GM21381 (cell line): Measurements from ENCODE around the gene RAB30.

Experiments
- ATAC-seq: cut with Tn5 transposase; IDR thresholded peaks from one replicate; pipeline ENCODE4 v1.9.1; 2021; ENCODE audit warnings: mild to moderate bottlenecking, moderate library complexity; ENCODE audit not compliant: unreplicated experiment

RAB30 gene, protein sequence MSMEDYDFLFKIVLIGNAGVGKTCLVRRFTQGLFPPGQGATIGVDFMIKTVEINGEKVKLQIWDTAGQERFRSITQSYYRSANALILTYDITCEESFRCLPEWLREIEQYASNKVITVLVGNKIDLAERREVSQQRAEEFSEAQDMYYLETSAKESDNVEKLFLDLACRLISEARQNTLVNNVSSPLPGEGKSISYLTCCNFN

DNA sequence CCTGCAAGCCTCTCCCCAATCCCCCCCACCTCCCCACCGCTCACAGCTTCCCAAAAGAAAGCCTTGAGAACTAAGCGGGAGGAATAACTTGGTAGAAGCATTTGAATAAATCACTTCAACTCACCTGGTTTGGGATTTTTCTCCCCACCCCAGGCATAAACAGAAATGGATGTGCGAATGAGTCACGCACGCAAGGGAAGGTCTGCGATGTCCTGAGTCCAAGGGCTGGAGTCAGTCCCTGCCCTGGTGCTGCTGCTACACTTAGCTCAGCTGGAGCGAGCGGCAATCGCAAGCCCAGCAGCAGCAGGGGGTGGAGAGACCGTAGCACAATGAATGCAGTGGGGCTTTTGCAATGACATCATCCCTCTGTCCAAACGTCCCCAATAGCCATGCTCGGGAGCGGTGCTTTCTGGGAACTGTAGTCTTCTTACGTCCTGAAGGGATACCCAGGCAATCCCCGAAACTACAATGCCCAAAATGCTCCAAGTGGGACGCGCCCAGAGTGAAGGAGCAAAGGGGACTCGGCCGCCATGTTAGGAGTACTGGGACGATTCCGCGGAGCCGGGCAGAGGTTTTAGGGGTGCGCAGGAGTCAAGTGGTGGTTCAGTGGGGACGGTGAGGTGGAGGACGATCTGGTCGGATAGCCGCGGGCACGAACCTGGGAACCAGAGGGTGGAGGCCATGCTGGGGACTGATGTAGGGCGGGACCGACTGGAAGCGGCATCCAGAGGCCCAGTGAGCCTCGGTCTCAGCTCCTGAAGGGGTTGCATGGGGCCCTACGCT is at the start of gene RAB30:
RAB30 (minus strand) TSS at position 331 of the 783 bp plus-strand sequence. CDS start 74,581 bp downstream, outside the sequence.
- peak; percentile 97 for ATAC-seq

DNA sequence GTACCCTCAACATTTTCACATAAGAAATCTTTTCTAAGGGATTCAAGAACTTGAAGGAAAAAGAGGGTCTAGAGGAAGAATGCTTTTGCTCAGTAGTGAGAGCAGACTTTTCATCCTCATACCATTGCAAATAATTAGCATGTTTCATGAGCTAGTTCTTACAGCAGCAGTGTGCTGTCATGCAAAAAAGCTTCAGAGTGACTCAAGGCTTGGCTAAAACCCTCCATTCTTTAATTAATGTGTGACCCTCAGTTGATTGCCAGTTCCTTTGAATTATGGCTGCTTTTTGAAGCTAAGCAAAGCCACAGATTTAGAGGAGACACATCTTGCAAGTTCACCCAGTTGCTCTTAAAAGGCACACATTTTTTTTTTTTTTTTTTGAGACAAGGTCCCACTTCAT is 48.6 kb upstream of the RAB30 start:
- ATAC-seq: no peak

DNA sequence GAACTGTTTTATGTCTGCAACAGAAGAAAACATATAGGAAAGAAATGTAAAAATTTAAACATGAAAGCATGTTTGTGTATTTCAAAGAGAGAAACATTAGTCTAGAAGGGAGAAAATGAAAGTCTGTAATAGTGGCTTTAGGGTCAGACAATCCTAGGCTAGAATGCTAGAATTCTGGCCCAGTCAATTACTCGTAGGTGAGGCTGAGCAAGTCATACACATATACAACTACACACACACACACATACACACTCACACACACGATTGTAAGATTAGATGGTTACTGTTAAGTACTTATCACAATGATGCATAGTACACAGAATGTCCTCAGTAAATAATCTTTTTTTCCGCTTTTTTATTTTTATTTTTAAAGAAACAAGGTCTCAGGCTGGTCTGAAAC is 47.5 kb upstream of the RAB30 start:
- no peak for ATAC-seq

DNA sequence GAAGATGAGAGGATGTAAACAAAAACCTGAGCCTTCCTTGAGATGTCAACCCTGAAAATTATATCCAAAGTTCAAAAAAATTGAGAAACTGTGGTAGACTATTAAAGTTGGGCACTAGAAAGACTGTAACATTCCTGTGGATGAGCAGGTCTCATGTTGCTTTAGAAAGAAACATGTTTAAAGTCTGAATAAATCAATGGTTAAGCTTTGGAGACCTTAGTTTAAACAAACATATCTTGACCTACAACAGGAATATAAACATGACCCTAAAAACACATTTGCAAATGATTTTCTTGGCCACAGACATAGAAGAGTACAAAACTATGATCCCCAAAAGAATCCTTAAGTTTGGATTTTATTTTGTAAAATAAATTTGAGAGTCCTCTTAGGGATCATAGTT is 47.1 kb upstream of the RAB30 start:
- no peak for ATAC-seq

DNA sequence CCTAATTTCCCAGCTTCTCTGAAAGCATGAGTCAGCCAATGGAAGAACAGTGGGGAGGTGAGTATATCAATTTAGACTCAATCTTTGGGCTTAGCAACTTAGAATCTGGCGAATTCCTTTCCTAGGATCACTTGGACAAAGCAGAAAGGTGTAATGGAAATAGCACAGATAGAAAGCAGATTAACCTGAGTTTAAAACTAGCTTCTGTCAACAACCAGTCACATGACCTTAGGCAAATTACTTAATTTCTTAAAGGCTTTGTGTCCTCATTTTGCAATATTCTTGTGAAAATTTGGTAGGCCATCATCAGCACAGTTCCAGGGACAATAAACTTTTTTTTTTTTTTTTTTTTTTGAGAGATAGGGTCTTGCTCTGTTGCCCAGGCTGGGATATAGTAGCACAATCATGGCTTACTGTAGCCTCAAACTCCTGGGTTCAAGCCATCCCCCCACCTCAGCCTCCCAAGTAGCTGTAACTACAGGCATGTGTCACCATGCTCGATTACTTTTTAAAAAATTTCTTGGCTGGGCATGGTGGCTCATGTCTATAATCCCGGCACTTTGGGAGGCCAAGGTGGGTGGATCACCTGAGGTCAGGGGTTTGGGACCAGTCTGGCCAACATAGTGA is 44.4 kb upstream of the RAB30 start:
- no peak for ATAC-seq

DNA sequence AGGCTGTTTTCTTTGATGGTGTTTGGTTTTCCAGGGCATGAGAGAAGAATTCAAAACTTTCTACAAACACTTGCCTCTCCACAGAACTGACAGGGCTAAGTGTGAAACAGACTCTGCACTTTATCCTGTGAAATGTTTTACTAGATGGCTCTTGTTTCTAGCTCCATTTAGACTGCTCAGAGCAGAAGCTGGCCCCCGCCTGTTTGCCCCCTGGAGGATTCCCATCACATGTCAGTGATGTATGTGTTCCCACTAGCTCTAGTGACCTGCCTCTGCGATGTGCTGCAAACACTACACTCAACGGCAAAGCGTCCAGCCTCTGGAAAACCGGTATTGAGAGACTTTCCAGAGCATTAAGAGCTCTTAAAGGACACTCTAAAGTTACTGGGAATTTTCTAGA is 43.9 kb upstream of the RAB30 start:
- ATAC-seq: no peak

DNA sequence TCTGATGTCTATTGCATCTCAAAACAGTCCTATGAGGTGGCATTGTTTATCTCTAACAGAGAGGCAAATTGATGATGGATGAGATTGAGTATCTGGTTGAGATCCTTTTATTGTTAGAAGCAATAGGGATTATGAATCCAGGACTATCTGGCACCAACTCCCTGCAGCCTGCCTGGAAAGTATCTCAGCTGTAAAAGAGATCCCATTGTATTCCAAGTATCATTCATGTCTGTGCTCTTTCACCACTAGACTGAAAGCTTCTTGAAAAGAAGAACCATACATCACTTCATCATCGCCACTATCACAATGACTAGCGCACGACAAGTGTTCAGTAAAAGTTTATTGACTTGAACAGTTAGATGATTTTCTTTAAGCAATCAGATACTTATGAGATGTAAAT is 43.3 kb upstream of the RAB30 start:
- no peak for ATAC-seq

DNA sequence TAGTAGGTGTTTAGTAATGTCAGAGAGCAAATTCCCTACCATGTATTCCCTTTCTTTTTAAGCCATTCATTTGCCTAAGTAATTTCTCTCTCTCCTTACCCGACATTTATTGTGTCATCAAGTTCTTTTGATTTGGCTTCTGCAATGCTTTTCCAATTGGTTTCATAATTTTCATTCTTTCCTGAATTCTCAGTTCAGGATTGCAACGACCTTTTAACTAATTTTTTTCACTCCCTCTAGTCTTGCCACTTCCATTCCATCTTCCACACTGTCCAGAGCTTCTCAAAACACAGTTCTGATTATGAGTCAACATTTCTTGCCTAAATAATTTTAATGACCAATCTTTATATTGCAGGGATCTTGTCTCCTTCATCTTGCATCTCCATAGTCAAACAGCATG is 41.2 kb upstream of the RAB30 start:
- no peak for ATAC-seq

DNA sequence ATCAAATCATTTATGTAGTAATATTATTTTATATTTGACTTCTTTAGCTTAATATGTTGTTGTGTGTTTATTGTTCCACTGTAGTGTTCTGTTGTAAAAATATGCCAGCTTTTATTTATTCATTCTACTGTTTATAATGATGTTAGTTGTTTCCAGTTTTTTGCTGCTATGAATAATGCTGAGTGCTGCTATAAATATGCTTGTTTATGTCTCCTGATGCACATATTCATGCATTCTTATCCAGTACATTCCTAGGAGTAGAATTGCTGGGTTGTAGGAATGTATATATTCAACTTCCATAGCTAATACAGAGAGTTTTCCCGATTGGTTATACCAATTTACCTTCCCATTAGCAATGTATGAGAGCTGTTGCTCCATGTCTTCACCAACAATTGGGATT is 33.5 kb upstream of the RAB30 start:
- no peak for ATAC-seq

DNA sequence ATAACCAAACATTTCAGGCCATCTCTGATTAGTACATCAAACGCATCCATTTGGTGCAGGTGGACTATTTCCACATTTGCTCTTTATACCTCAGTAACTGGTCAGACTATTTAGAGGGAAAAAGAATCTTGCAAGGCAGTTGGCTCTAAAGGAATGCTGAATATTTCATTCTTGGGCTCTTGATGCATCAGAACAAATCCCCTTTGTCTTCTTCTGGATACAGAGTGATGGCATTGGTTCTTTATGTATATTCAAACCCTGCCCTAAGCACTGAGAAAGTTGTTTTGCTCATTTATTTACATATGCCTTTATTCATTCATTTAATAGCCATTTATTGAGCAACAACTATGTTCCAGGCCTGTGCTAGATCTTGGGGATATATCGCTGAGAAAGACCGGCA is 31.1 kb upstream of the RAB30 start:
- no peak for ATAC-seq

DNA sequence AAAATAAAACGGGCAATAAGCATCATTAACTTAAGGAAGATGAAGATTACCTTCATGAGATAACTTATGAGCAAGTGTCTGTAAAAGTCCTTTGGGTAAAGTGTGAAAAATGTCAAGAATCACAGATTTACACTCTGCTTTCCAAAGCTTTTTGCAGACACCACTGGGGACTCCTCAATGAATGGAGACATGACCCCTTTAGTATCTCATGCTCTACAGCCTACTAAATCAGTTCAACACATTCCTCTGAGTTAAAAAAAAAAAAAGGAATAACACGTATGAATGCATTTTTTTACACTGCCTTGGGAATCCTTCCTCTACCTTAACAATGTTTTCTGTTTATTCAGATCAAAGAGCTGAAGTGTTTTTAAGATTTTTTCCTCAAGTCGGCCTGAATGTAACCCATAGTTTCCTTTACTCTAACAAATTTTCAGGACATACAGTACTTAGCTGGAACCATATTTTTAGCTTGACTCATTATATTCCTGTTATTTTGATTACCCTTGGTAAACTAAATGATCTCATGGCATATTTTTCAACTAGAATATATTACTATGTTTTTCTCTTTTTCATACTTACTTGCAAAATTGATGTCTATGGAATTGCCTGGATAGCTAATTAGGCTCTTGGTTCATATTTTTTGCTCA is 25.9 kb upstream of the RAB30 start:
- no peak for ATAC-seq

DNA sequence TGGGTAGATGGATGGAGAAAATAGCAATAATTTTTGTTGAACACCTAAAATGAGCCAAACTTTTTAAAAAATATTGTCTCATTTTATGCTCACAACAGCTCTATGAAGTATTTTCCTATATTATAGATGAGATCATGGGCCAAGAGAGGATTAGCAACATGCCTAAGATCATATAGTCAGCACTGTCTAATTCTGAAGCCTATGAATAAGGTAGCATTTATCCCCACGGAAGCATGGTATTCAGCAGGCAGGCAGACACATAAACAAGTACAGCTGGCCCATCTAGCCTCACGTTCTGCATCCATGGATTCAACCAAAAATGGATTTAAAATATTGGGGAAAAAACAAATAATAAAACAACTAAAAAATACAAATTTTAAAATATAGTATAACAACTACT is 21.9 kb upstream of the RAB30 start:
- no peak for ATAC-seq

DNA sequence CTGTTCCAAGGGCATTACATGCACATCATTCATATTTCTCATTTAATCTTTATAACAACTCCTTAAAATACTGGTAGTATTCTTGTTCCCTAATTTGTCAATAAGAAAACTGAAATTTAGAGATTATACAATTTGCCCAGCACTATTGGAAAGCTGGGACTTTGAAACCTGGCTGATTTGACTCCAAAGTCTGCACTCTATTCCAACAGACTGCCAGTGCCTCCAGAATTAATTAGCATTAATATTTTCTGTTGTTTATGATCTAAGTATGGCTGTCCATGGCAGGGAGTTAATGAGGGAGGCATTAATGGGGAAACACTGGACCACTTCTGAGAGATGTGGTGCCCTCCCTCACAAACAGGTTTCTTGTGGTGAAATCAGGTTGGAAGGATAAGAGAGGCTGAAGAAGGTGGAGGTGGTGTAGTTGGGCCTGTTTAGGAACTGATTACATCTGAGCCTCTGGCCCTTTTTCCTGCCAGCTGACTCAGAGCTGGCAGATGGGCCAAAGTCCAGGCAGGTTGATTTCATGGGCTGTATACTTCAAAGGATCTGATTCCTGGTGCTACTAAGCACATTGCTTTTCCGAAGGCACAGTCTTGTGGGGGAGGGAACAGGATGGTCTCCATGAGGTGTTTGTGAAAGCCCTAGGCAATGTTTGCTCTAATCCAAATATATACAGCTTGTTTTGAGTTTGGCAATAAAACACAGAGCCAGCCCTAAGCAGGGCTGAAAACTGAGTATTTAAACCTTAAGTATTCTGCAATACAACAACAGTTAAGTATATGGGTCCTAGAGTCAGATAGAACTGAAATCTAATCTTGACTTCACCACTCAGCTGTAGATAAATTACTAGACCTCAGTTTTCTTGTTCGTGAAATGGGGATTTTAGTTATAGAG is 21.0 kb upstream of the RAB30 start:
- no peak for ATAC-seq

DNA sequence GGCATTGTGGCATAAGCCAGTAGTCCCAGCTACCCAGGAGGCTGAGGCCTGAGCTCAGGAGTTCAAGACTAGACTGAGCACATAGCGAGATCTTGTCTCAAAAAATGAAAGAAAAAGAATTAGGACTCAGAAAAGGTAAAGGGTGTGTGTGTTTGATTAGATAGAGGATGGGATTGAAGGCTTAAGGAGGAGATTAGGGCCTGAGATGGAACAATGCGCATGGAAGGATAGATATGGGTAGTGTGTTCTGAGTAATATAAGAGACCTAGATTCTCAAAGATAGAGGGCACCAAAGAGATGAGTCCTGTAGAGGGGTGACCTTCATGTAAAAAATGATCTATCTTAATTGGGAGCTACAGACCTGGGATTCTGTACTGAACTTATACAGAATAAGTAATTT is 17.3 kb upstream of the RAB30 start:
- ATAC-seq: no peak

DNA sequence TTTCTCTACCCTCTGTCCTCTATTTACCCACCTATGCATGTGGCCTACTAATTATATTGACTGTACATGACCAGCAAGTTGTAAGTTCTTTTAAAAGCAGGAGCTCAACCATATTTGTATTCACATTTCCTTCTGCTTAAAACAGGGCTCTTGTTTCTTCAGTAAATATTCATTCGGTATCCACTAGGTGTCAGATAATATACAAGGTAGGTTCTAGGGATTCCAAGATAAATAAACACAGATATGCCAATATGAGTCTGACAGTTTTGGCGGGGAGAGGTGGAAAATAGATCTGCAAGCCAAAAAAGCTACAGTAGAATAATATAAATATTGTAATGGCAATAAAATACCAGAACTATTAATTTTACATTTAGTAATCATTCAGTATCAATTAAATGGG is 15.3 kb upstream of the RAB30 start:
- ATAC-seq: no peak

DNA sequence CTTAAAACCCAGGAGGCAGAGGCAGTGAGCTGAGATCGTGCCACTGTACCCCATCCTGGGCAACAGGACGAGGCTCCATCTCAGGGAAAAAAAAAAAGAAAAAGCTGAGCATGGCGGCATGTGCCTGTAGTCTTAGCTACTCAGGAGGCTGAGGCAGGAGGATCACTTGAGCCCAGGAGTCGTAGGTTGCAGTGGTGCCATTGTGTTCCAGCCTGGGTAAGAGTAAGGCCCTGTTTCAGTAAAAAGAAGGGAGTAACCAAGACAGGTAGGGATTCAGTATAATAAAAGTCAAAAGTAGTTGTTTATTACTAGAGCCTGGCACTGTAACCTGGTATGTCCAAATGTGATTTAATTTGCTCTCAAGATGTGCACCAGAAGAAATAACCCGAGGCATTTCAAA is 8.1 kb upstream of the RAB30 start:
- no peak for ATAC-seq

DNA sequence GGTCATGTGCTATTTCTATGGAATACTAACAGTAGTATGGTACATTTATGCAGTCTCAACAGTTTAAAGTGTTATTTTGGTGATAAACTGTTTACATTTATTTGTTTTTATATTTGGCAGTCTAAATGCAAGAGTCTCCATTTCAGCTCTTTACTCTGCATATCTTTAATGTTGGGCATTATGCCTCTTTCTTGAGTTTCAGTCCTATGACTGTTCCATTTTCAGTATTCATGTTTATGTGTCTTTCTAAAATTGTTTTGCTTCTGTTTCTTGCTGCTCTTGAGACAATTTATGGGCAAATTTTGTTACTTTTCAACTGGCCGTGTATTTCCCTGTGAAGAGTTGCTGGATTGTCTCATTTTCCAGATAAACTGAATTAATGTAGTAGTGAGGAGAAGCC is 6.6 kb upstream of the RAB30 start:
- ATAC-seq: no peak

DNA sequence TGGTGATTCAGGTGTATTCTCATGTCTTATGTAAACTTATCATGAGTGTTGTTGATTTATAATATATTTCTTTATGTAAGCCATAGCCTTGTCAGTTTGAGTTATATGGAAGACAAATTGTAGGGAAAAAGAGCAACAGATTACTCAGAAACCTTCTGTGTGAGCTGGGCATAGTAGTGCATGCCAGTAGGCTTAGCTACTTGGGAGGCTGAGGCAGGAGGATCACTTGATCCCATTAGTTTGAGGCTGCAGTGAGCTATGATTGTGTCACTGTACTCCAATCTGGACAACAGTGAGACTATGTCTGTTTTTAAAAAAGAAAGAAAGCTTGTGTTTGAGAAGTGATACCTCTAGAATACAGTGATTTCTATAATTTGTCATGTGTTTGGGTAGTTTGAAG is 2.2 kb upstream of the RAB30 start:
- ATAC-seq: no peak

DNA sequence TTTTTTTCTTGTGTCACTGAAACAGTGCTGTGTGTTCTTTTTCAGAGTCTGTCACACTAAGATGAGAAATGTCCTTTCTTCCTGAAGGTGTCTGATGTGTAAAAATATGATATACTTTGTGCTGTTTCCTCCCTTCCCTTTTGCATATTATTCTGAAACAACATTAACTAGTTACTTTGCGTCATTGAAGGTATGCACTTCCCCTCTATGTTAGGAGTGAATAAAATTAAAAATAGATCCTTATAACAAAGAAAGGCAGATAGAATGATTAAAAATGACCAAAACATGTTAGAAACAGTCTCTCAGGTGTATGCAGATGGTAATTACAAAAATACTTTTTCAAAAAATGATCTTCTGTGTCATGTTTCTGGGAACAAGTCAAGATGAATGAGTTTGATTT is 1.6 kb upstream of the RAB30 start:
- no peak for ATAC-seq

DNA sequence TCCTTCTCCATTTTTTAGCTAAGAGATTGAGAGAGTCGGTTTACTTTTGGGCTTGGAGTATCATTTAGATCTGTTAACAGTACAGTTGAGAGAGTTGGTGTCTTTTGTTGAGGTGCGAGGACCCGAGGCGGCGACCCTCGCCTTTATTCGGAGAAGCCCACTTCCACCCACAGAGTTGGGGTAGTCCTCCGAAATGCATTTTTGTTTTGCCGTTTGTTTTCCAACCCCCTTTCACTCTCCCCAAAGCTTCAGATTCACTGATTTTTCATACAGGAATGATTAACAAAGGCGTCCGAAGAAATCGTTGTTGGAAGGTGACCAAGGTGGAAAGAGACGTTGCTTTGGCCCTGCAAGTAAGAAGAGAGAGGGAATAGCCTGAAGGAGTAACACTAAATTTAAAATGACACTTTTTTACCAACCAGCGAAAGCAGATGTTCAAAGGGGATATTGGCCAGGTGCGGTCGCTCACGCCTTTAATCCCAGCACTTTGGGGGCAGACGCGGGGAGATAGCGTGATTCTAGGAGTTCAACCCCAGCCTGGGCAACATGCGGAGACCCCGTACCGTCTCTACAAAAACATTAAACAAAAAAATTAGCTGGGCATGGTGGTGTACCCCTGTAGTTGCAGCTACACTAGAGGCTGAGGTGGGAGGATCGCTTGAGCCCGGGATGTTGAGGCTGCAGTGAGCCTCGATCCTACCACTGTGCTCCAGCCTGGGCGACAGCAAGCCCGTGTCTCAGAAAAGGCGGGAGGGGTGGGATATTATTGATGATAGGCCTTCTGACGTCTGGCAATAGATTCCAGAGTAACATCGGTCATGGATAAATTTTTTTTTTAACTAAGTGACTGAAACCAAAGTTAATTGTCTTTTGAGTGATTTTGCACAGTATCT is 899 bp upstream of the RAB30 start:
- ATAC-seq: no peak
